Astrocyte of the spinal cord (primary cell): Measurements from ENCODE around the gene FNBP1L.
A peak's percentile ranks its signal among the peaks of the same experiment; 100 is the strongest.
"Not testable (repeated sequence)": the region's sequence is repeated elsewhere in the genome, so short reads cannot be mapped to it uniquely, and the experiment has no call there.

Experiments used
- DNase-seq: peaks from one replicate; pipeline ENCODE4 v3.0.0; 2011; ENCODE audit warnings: low read depth, low spot score
- H3K4me3 ChIP-seq: 2 replicates; pipeline ENCODE4 v1.5.1; 2011; ENCODE audit warnings: low read depth, mild to moderate bottlenecking, low read length, moderate library complexity
- CTCF ChIP-seq: IDR thresholded peaks from 2 replicates; pipeline ENCODE4 v1.5.1; 2012; ENCODE audit warnings: low read depth, mild to moderate bottlenecking, low read length, inconsistent platforms
- in situ Hi-C: cut with HindIII; loops from 2 replicates; pipeline ENCODE4 v1.10.0; 2017; ENCODE audit warnings: low sequenced_read_pairs

The FNBP1L gene

GRCh38 chr1:93588955-93589354 lies 141.0 kb downstream of the FNBP1L start:
- no peak overlapping the region for H3K4me3 ChIP-seq
- in situ Hi-C loops, result no loop called here
- TF ChIP-seq CTCF, result no peak
- no peak for DNase-seq

GRCh38 chr1:93591291-93591675 lies 143.4 kb downstream of the FNBP1L start:
- in situ Hi-C loops, H3K4me3 ChIP-seq, DNase-seq: not testable (repeated sequence)

- no peak for TF ChIP-seq CTCF
Observed at GRCh38 chr1:93591676-93592550, 144.0 kb downstream of the FNBP1L start.

GRCh38 chr1:93592551-93592949 lies 144.6 kb downstream of the FNBP1L start:
- no peak for TF ChIP-seq CTCF
- in situ Hi-C loops, result no loop called here
- DNase-seq, result no peak
- H3K4me3 ChIP-seq, result no peak overlapping the region

More at GRCh38 chr1:93591676-93592550, 144.0 kb downstream of the FNBP1L start:
- DNase-seq, result no peak
- no peak overlapping the region for H3K4me3 ChIP-seq
- in situ Hi-C loops, result no loop called here

- in situ Hi-C loops, result no loop called here
- H3K4me3 ChIP-seq, result no peak overlapping the region
- DNase-seq, result no peak
- no peak for TF ChIP-seq CTCF
Observed at GRCh38 chr1:93593854-93594602, 146.1 kb downstream of the FNBP1L start.

- no peak for TF ChIP-seq CTCF
- DNase-seq, result no peak
- in situ Hi-C loops, result no loop called here
- H3K4me3 ChIP-seq, result no peak overlapping the region
Observed at GRCh38 chr1:93594603-93594880, 146.6 kb downstream of the FNBP1L start.

- in situ Hi-C loops, result no loop called here
- no peak for TF ChIP-seq CTCF
- no peak overlapping the region for H3K4me3 ChIP-seq
- DNase-seq, result peak; percentile 45
Observed at GRCh38 chr1:93595266-93595665, 147.3 kb downstream of the FNBP1L start.
